ENCODE results near the gene SCFD1. TPM values are rescaled to one million over a fixed set of nuclear protein-coding genes. Genes with fewer than 3 reads are reported as not detected.

The SCFD1 gene
- total RNA-seq, 1 experiment from 2014 or later = 126 TPM

- BruUV-seq (replicated peaks) = no TSS peak
- ChIA-PET POLR2A (interaction anchor here (1.4 kb wide), 1 partner anchor 36 kb away, joined by 5 read pairs; the partner anchor contains the start of gene SCFD1), CTCF (no interaction called here)
- Mint-ChIP-seq H3K27me3 (ENCODE audit: insufficient read depth, unreplicated experiment) (no peaks in the 10 kb centered on the region), H3K4me1 (ENCODE audit: insufficient read depth, unreplicated experiment) (no peaks in the 10 kb centered on the region), H3K27ac (ENCODE audit: low read depth, unreplicated experiment) (no peak overlapping the region), H3K4me3 (ENCODE audit: unreplicated experiment) (no peak overlapping the region), H3K36me3 (ENCODE audit: insufficient read depth, unreplicated experiment) (peaks cover 40% of the 10 kb centered on the region), H3K9me3 (ENCODE audit: unreplicated experiment) (no peaks in the 10 kb centered on the region)
- no peak for DNase-seq (ENCODE audit: unreplicated experiment)
- intact Hi-C loops (cut with micrococcal nuclease) = loop anchor here (5.0 to 10.0 kb wide), 2 partner anchors 696 to 1904 kb away; no protein-coding TSS in a partner anchor
- no peak for TF ChIP-seq CTCF (IDR thresholded peaks at IDR 0.05; ENCODE audit: unreplicated experiment)
Observed at GRCh38 chr14:30658645-30659044, 36.5 kb downstream of the SCFD1 start.

DNA sequence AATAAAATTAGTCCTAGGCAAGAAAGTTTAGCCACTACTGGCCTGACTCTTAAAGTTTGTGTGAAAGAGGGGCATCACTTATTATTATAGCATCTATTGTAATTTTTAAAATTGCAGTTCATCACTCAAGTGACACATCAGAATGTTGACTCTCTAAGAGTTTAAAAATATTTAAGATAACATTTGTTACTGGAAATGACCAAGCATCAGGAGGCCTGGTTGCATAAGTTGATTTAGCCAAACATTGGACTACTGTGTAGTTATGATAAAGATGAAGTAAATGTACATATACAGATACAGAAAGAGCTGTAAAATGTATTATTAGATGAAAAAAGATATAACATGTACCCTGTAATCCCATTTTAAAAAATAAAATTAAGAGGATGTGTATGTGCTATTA is 47.5 kb downstream of the SCFD1 start:
- ChIA-PET CTCF (no interaction called here), POLR2A (interaction anchor here (0.7 kb wide), 1 partner anchor 10 kb away, joined by 4 read pairs; no protein-coding TSS in a partner anchor)
- Mint-ChIP-seq H3K4me3 (ENCODE audit: unreplicated experiment) (no peak overlapping the region), H3K36me3 (ENCODE audit: insufficient read depth, unreplicated experiment) (peaks cover 23% of the 10 kb centered on the region), H3K9me3 (ENCODE audit: unreplicated experiment) (peaks cover 6% of the 10 kb centered on the region), H3K27ac (ENCODE audit: low read depth, unreplicated experiment) (no peak overlapping the region), H3K27me3 (ENCODE audit: insufficient read depth, unreplicated experiment) (no peaks in the 10 kb centered on the region), H3K4me1 (ENCODE audit: insufficient read depth, unreplicated experiment) (no peaks in the 10 kb centered on the region)
- intact Hi-C loops (cut with micrococcal nuclease) = no loop called here
- no peak for DNase-seq (ENCODE audit: unreplicated experiment)
- TF ChIP-seq CTCF (IDR thresholded peaks at IDR 0.05; ENCODE audit: unreplicated experiment) = no peak
- no TSS peak for BruUV-seq (replicated peaks)

DNA sequence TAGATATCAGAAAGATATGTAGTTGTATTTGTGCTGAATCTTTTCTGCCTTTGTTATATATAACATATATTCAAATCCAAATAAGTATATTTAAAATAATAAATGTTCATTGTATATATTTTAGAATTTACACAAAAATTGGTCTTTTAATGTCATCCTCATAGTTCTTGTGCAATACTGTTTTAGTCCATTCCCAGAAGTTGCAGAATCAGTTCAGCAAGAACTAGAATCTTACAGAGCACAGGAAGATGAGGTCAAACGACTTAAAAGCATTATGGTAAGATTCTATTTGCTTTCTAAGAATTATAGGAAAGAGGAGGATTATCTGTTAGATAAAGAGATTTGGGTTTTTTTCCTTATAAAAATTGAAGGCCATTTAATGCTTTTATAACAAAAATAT is 51.0 kb downstream of the SCFD1 start:
- no peak overlapping the region for H3K27ac Mint-ChIP-seq (ENCODE audit: low read depth, unreplicated experiment)
- intact Hi-C loops (cut with micrococcal nuclease) = no loop called here
- peaks cover 45% of the 10 kb centered on the region for H3K36me3 Mint-ChIP-seq (ENCODE audit: insufficient read depth, unreplicated experiment)
- TF ChIP-seq CTCF (IDR thresholded peaks at IDR 0.05; ENCODE audit: unreplicated experiment) = no peak
- H3K4me3 Mint-ChIP-seq (ENCODE audit: unreplicated experiment) = no peak overlapping the region
- ChIA-PET CTCF (no interaction called here), POLR2A (interaction anchor here (0.6 to 1.0 kb wide), 5 partner anchors 8 to 51 kb away, joined by 3 read pairs; partner anchors contain the start of gene SCFD1)
- BruUV-seq (replicated peaks) = no TSS peak
- DNase-seq (ENCODE audit: unreplicated experiment) = no peak
- no peaks in the 10 kb centered on the region for H3K9me3 Mint-ChIP-seq (ENCODE audit: unreplicated experiment)
- H3K4me1 Mint-ChIP-seq (ENCODE audit: insufficient read depth, unreplicated experiment) = no peaks in the 10 kb centered on the region
- no peaks in the 10 kb centered on the region for H3K27me3 Mint-ChIP-seq (ENCODE audit: insufficient read depth, unreplicated experiment)

DNA sequence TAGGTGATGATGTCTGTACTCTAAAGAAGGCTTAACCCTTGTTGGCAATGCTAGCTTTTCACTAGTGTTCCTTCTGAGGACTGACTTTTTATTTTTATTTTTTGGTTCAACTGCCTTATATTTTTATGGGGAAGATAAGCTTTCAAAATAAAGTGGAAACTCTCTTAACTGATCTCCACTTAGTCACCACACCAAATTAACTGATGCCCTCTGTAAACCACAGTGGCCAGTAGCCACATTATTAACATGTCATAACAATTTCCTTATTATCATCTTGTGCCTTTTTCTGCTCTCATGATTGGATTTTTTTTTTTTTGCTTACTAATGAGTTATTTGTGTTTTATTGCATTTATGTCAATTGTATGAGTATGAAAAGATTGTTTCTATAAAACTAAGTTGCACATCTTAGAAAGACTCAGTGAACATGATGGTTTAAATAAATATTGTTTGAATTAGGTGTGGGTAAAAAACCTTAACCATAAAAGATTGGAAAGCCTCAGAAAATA is 56.9 kb downstream of the SCFD1 start:
- ChIA-PET POLR2A (interaction anchor here (0.7 to 1.2 kb wide), 2 partner anchors 22 to 205 kb away, joined by 3 to 4 read pairs; no protein-coding TSS in a partner anchor), CTCF (interaction anchor here (0.6 kb wide), 1 partner anchor 23 kb away, joined by 3 read pairs; no protein-coding TSS in a partner anchor)
- no TSS peak for BruUV-seq (replicated peaks)
- TF ChIP-seq CTCF (IDR thresholded peaks at IDR 0.05; ENCODE audit: unreplicated experiment) = no peak
- peaks cover 73% of the 10 kb centered on the region for H3K36me3 Mint-ChIP-seq (ENCODE audit: insufficient read depth, unreplicated experiment)
- H3K4me3 Mint-ChIP-seq (ENCODE audit: unreplicated experiment) = no peak overlapping the region
- intact Hi-C loops (cut with micrococcal nuclease) = no loop called here
- no peaks in the 10 kb centered on the region for H3K9me3 Mint-ChIP-seq (ENCODE audit: unreplicated experiment)
- no peaks in the 10 kb centered on the region for H3K27me3 Mint-ChIP-seq (ENCODE audit: insufficient read depth, unreplicated experiment)
- no peaks in the 10 kb centered on the region for H3K4me1 Mint-ChIP-seq (ENCODE audit: insufficient read depth, unreplicated experiment)
- H3K27ac Mint-ChIP-seq (ENCODE audit: low read depth, unreplicated experiment) = no peak overlapping the region
- no peak for DNase-seq (ENCODE audit: unreplicated experiment)
